ENCODE data around the gene LDB2.

- TF ChIP-seq CTCF (conservative IDR thresholded peaks at IDR 0.05; ENCODE audit: low read depth in 2 of 2) (no peak), REST (IDR thresholded peaks at IDR 0.05; ENCODE audit: unreplicated experiment) (no peak), EZH2 (IDR thresholded peaks at IDR 0.05; ENCODE audit: low read depth, unreplicated experiment) (no peak), ZNF114 (CRISPR knock-in tag; IDR thresholded peaks at IDR 0.05) (no peak), POLR2AphosphoS5 (IDR thresholded peaks at IDR 0.05; ENCODE audit: low read depth) (no peak), JUNB (IDR thresholded peaks at IDR 0.05; ENCODE audit: unreplicated experiment) (no peak), EZH2phosphoT487 (IDR thresholded peaks at IDR 0.05; ENCODE audit: unreplicated experiment) (no peak), STAT1 (IDR thresholded peaks at IDR 0.05; ENCODE audit: unreplicated experiment) (no peak)
Measured at GRCh38 chr4:16790508-16790907, 107.9 kb downstream of the LDB2 start.
